Measurements from ENCODE around the gene KLK6. TPM values are rescaled to one million over a fixed set of nuclear protein-coding genes. Genes with fewer than 3 reads are reported as not detected.

Gene KLK6
- total and polyA plus RNA-seq, 11 donors, result not detected

- no peak for ATAC-seq
- TF ChIP-seq CTCF (IDR thresholded peaks at IDR 0.05) (no peak), POLR2A (IDR thresholded peaks at IDR 0.05) (no peak)
These were observed 38.4 kb downstream of the KLK6 start for GRCh38 chr19:50931023-50931422.

GRCh38 chr19:50928831-50929230 is 40.6 kb downstream of the KLK6 start:
- H3K9me3 ChIP-seq, result no peaks in the 10 kb centered on the region
- no peak for DNase-seq
- intact Hi-C loops (cut with DNase I), result loop anchor here in 3 of 10 donors (10.0 kb wide), 2 partner anchors 564 to 574 kb away; partner anchors contain the start of gene NAPSA (in 2 of the 3)
- no peaks in the 10 kb centered on the region for H3K36me3 ChIP-seq
- H3K4me3 ChIP-seq, result no peak overlapping the region
- no peak overlapping the region for H3K27ac ChIP-seq
- peaks cover 0 to 67% (median 9%) of the 10 kb centered on the region in 9 donors for H3K27me3 ChIP-seq
- no peaks in the 10 kb centered on the region for H3K4me1 ChIP-seq
- TF ChIP-seq CTCF (IDR thresholded peaks at IDR 0.05) (no peak), POLR2A (IDR thresholded peaks at IDR 0.05) (no peak)
- no peak for ATAC-seq
- WGBS, 4 donors, result 76 to 86% (median 81%) methylated on average over 5 of the region's 5 CpGs

More at GRCh38 chr19:50931023-50931422, 38.4 kb downstream of the KLK6 start:
- intact Hi-C loops (cut with DNase I), result loop anchor here in 9 of 10 donors (2.0 to 10.0 kb wide), 6 partner anchors 84 to 236 kb away; partner anchors contain the start of gene KLK10 (in 2 of the 9)
- Histone ChIP-seq H3K36me3 (no peaks in the 10 kb centered on the region), H3K27ac (no peak overlapping the region), H3K27me3 (peaks cover 0 to 54% (median 9%) of the 10 kb centered on the region in 9 donors), H3K4me3 (no peak overlapping the region), H3K4me1 (no peaks in the 10 kb centered on the region), H3K9me3 (no peaks in the 10 kb centered on the region)
- DNase-seq, result no peak

GRCh38 chr19:50926144-50926543 is 43.2 kb downstream of the KLK6 start:
- Histone ChIP-seq H3K27ac (no peak overlapping the region), H3K4me3 (no peak overlapping the region), H3K4me1 (peaks cover 0 to 4% (median 0%) of the 10 kb centered on the region in 12 donors), H3K9me3 (no peaks in the 10 kb centered on the region), H3K27me3 (peaks cover 0 to 64% (median 12%) of the 10 kb centered on the region in 9 donors), H3K36me3 (no peaks in the 10 kb centered on the region)
- WGBS, 4 donors, result 66 to 78% (median 75%) methylated on average over 11 of the region's 11 CpGs
- no peak for TF ChIP-seq POLR2A (IDR thresholded peaks at IDR 0.05)
- TF ChIP-seq CTCF (IDR thresholded peaks at IDR 0.05), result no peak
- intact Hi-C loops (cut with DNase I), result loop anchor here in 3 of 10 donors (10.0 kb wide), 2 partner anchors 561 to 571 kb away; partner anchors contain the start of gene NAPSA (in 2 of the 3)
- no peak for DNase-seq
- ATAC-seq, result no peak

GRCh38 chr19:50925734-50926133 is 43.7 kb downstream of the KLK6 start:
- DNase-seq (no peak), ATAC-seq (no peak)
- H3K27ac ChIP-seq, result no peak overlapping the region
- no peaks in the 10 kb centered on the region for H3K9me3 ChIP-seq
- 77 to 90% (median 85%) methylated on average over 2 of the region's 2 CpGs for WGBS, 4 donors
- intact Hi-C loops (cut with DNase I), result loop anchor here in 3 of 10 donors (10.0 kb wide), 2 partner anchors 561 to 571 kb away; partner anchors contain the start of gene NAPSA (in 2 of the 3)
- no peak overlapping the region for H3K4me3 ChIP-seq
- no peak for TF ChIP-seq CTCF (IDR thresholded peaks at IDR 0.05)
- TF ChIP-seq POLR2A (IDR thresholded peaks at IDR 0.05), result no peak
- H3K4me1 ChIP-seq, result peaks cover 0 to 4% (median 0%) of the 10 kb centered on the region in 12 donors
- H3K36me3 ChIP-seq, result no peaks in the 10 kb centered on the region
- peaks cover 0 to 68% (median 13%) of the 10 kb centered on the region in 9 donors for H3K27me3 ChIP-seq
